Gastrocnemius medialis (tissue), 4 donors: ENCODE measurements around the gene GRM6.

Experiments
- POLR2A ChIP-seq, 2 donors: fragments of 450-650 bp; IDR thresholded peaks; one replicate each; pipeline ENCODE4 v1.6.1; 2017; ENCODE audit warnings: antibody characterized with exemption in 2 of 2, mild to moderate bottlenecking in 2 of 2, moderate library complexity in 2 of 2
- TF ChIP-seq, protein P1 (sequence below), 5 experiments: fragments of 450-650 bp in 3 of 5; fragments of 200-600 bp in 2 of 5; sonication (generic) in 2 of 5; IDR thresholded peaks in 4 of 5; conservative IDR thresholded peaks in 1 of 5; 1 replicate in 4 of 5; 2 replicates in 1 of 5; pipeline ENCODE4 v1.5.1; 2016 to 2019; ENCODE audit warnings: antibody characterized with exemption in 5 of 5, mild to moderate bottlenecking in 3 of 5, moderate library complexity in 3 of 5

DNA sequence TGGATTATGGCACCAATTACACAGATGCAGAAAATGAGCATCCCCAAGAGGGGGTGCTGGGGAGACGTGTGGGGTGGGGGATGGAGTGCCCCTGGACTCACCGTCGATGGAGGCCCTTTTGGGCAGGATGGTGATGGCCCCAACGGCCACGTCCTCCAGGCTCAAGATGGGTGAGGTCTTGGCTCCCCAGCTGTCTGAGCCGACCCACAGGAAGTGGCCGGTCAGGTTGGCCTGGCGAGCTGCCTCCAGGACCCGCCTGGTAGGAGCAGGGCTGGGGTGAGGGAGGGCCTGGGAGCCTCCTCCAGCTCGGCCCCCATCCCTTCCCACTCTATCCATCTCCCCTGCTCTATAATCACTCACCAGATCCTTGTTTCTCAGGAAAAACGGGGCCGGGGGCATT lies 4.6 kb downstream of the GRM6 start:
- TF ChIP-seq, protein P1, sequence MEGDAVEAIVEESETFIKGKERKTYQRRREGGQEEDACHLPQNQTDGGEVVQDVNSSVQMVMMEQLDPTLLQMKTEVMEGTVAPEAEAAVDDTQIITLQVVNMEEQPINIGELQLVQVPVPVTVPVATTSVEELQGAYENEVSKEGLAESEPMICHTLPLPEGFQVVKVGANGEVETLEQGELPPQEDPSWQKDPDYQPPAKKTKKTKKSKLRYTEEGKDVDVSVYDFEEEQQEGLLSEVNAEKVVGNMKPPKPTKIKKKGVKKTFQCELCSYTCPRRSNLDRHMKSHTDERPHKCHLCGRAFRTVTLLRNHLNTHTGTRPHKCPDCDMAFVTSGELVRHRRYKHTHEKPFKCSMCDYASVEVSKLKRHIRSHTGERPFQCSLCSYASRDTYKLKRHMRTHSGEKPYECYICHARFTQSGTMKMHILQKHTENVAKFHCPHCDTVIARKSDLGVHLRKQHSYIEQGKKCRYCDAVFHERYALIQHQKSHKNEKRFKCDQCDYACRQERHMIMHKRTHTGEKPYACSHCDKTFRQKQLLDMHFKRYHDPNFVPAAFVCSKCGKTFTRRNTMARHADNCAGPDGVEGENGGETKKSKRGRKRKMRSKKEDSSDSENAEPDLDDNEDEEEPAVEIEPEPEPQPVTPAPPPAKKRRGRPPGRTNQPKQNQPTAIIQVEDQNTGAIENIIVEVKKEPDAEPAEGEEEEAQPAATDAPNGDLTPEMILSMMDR (IDR thresholded peaks at IDR 0.05 in 4 of 5, conservative IDR thresholded peaks at IDR 0.05 in 1 of 5): no peak
- no peak for TF ChIP-seq POLR2A (IDR thresholded peaks at IDR 0.05)
